IPS-NIHi11 (cell line): ENCODE data around the gene MAGOH.
"Not testable (repeated sequence)": the region's sequence is repeated elsewhere in the genome, so short reads cannot be mapped to it uniquely, and the experiment has no call there.

ENCODE experiments used
- DNase-seq: peaks from one replicate; pipeline ENCODE4 v3.0.0; 2012; ENCODE audit warnings: mixed read lengths, low spot score

MAGOH gene

GRCh38 chr1:53220171-53220961 is 18.0 kb downstream of the MAGOH start, which contains the start of gene CZIB:
TSS of gene CZIB (minus strand) at chr1:53220634. CDS start at chr1:53220575, 59 bp downstream.
- DNase-seq: peak; percentile 96

- DNase-seq: no peak
These were observed 18.6 kb downstream of the MAGOH start for GRCh38 chr1:53219711-53220110.

- DNase-seq: no peak
These were observed 20.1 kb downstream of the MAGOH start for GRCh38 chr1:53218201-53218600.

GRCh38 chr1:53214376-53214940 is 23.9 kb downstream of the MAGOH start:
- no peak for DNase-seq

- no peak for DNase-seq
These were observed 27.4 kb downstream of the MAGOH start for GRCh38 chr1:53210954-53211353.

GRCh38 chr1:53210352-53210751 is 28.0 kb downstream of the MAGOH start:
- no peak for DNase-seq

- no peak for DNase-seq
These were observed 30.6 kb downstream of the MAGOH start for GRCh38 chr1:53207726-53208125.

- no peak for DNase-seq
These were observed 31.5 kb downstream of the MAGOH start for GRCh38 chr1:53206735-53207379.

- not testable (repeated sequence) for DNase-seq
These were observed 32.1 kb downstream of the MAGOH start for GRCh38 chr1:53206083-53206685.

GRCh38 chr1:53205496-53205895 is 32.8 kb downstream of the MAGOH start:
- DNase-seq: not testable (repeated sequence)

- no peak for DNase-seq
These were observed 34.9 kb downstream of the MAGOH start for GRCh38 chr1:53203466-53203865.

GRCh38 chr1:53198241-53198651 is 40.1 kb downstream of the MAGOH start:
- no peak for DNase-seq

- peak; percentile 38 for DNase-seq
These were observed 40.8 kb downstream of the MAGOH start for GRCh38 chr1:53197291-53198200.

GRCh38 chr1:53196485-53197290 is 41.6 kb downstream of the MAGOH start, which contains the start of gene CPT2:
TSS of gene CPT2 (plus strand) at chr1:53196824. CDS start at chr1:53196944, 120 bp downstream.
- peak; percentile 100 for DNase-seq

GRCh38 chr1:53196017-53196484 is 42.3 kb downstream of the MAGOH start:
- no peak for DNase-seq

GRCh38 chr1:53195246-53196016 is 42.9 kb downstream of the MAGOH start:
- DNase-seq: no peak

GRCh38 chr1:53190210-53190611 is 48.1 kb downstream of the MAGOH start:
- no peak for DNase-seq

GRCh38 chr1:53189061-53189460 is 49.3 kb downstream of the MAGOH start:
- no peak for DNase-seq

- no peak for DNase-seq
These were observed 50.2 kb downstream of the MAGOH start for GRCh38 chr1:53188099-53188498.

- no peak for DNase-seq
These were observed 50.9 kb downstream of the MAGOH start for GRCh38 chr1:53187401-53187800.
